CD14-positive monocyte (primary cell): ENCODE data around the gene HAX1. TPM values are rescaled to one million over a fixed set of nuclear protein-coding genes. Genes with fewer than 3 reads are reported as not detected.
"Not testable (repeated sequence)": the region's sequence is repeated elsewhere in the genome, so short reads cannot be mapped to it uniquely, and the experiment has no call there.

Experiments
- DNase-seq, 3 donors: peaks; one replicate each; pipeline ENCODE4 v3.0.0-alpha.2; 2011 to 2022
- H2AFZ ChIP-seq: 2 replicates; pipeline ENCODE4 v1.6.0; 2012; ENCODE audit warnings: mild to moderate bottlenecking, low read depth, low read length, inconsistent platforms; ENCODE audit not compliant: insufficient read depth, poor library complexity, severe bottlenecking
- H3K27ac ChIP-seq, 2 donors: 1 replicate in 1 of 2; 2 replicates in 1 of 2; pipeline ENCODE4 v1.5.1; 2012 to 2013; ENCODE audit warnings: low read length in 2 of 2, control low read depth in 1 of 2, inconsistent platforms in 1 of 2, low read depth in 1 of 2, mild to moderate bottlenecking in 1 of 2
- H3K27me3 ChIP-seq, 2 donors: one replicate each; pipeline versions ENCODE4 v1.6.0 to v1.6.1; 2011 to 2013; ENCODE audit warnings: low read length in 2 of 2; ENCODE audit not compliant: control insufficient read depth in 2 of 2, insufficient read depth in 2 of 2
- H3K36me3 ChIP-seq, 2 donors: replicated peaks in 1 of 2; 1 replicate in 1 of 2; 2 replicates in 1 of 2; pipeline versions ENCODE4 v1.5.1 to v1.6.1; 2012 to 2013; ENCODE audit warnings: low read length in 2 of 2, control low read depth in 1 of 2, inconsistent platforms in 1 of 2, mild to moderate bottlenecking in 1 of 2; ENCODE audit not compliant: insufficient read depth in 2 of 2, control insufficient read depth in 1 of 2
- H3K4me1 ChIP-seq, 2 donors: 1 replicate in 1 of 2; 2 replicates in 1 of 2; pipeline versions ENCODE4 v1.5.1 to v1.6.1; 2012 to 2013; ENCODE audit warnings: low read length in 2 of 2, control low read depth in 1 of 2, inconsistent platforms in 1 of 2, mild to moderate bottlenecking in 1 of 2, moderate library complexity in 1 of 2; ENCODE audit not compliant: insufficient read depth in 2 of 2, control insufficient read depth in 1 of 2
- H3K4me2 ChIP-seq: replicated peaks from 2 replicates; pipeline ENCODE3; 2012; ENCODE audit warnings: low read length, moderate library complexity, mild to moderate bottlenecking; ENCODE audit not compliant: poor library complexity, severe bottlenecking; ENCODE audit errors: extremely low read depth
- H3K4me3 ChIP-seq, 3 experiments: fragments of 200-600 bp in 1 of 3; sonication (generic) in 1 of 3; replicated peaks in 1 of 3; 1 replicate in 2 of 3; 2 replicates in 1 of 3; pipeline ENCODE4 v1.5.1; 2011 to 2013; ENCODE audit warnings: low read length in 3 of 3, mild to moderate bottlenecking in 3 of 3, control low read depth in 2 of 3, low read depth in 2 of 3, inconsistent platforms in 1 of 3, moderate library complexity in 1 of 3
- H3K79me2 ChIP-seq: 2 replicates; pipeline ENCODE4 v1.6.0; 2012; ENCODE audit warnings: mild to moderate bottlenecking, control low read depth, inconsistent platforms, low read length, moderate library complexity; ENCODE audit not compliant: insufficient read depth
- H3K9ac ChIP-seq: 2 replicates; pipeline ENCODE4 v1.6.0; 2017; ENCODE audit warnings: low read length, mild to moderate bottlenecking; ENCODE audit not compliant: insufficient read depth, poor library complexity, severe bottlenecking
- H3K9me3 ChIP-seq, 2 donors: replicated peaks in 1 of 2; 1 replicate in 1 of 2; 2 replicates in 1 of 2; pipeline versions ENCODE4 v1.5.1 to v1.6.1; 2012 to 2013; ENCODE audit warnings: low read length in 2 of 2, control low read depth in 1 of 2; ENCODE audit not compliant: control insufficient read depth in 1 of 2, insufficient read depth in 1 of 2
- H4K20me1 ChIP-seq: 2 replicates; pipeline ENCODE4 v1.6.0; 2012; ENCODE audit warnings: mild to moderate bottlenecking, low read length, control low read depth, moderate library complexity; ENCODE audit not compliant: insufficient read depth
- H3K27ac Mint-ChIP-seq, 7 donors: one replicate each; pipeline ENCODE4 v1.8.0; 2020; ENCODE audit warnings: mild to moderate bottlenecking in 7 of 7, mixed read lengths in 7 of 7, moderate library complexity in 6 of 7, inconsistent platforms in 2 of 7
- H3K27me3 Mint-ChIP-seq, 3 donors: one replicate each; pipeline ENCODE4 v1.8.0; 2021 to 2022; ENCODE audit warnings: low read depth in 3 of 3, mild to moderate bottlenecking in 3 of 3, mixed read lengths in 3 of 3, moderate library complexity in 3 of 3, inconsistent platforms in 1 of 3
- H3K36me3 Mint-ChIP-seq, 2 donors: one replicate each; pipeline ENCODE4 v1.8.0; 2020; ENCODE audit warnings: mixed read lengths in 2 of 2, inconsistent platforms in 1 of 2, mild to moderate bottlenecking in 1 of 2
- H3K4me1 Mint-ChIP-seq: one replicate; pipeline ENCODE4 v1.8.0; 2020; ENCODE audit warnings: mild to moderate bottlenecking, mixed read lengths
- H3K4me3 Mint-ChIP-seq, 2 donors: one replicate each; pipeline ENCODE4 v1.8.0; 2020; ENCODE audit warnings: mild to moderate bottlenecking in 2 of 2, mixed read lengths in 2 of 2, moderate library complexity in 1 of 2
- H3K9me3 Mint-ChIP-seq, 7 donors: one replicate each; pipeline ENCODE4 v1.8.0; 2020 to 2022; ENCODE audit warnings: mixed read lengths in 7 of 7, mild to moderate bottlenecking in 6 of 7, moderate library complexity in 6 of 7, inconsistent platforms in 2 of 7
- CTCF ChIP-seq: fragments of 200-600 bp; IDR thresholded peaks from one replicate; pipeline ENCODE4 v1.8.0; 2022; ENCODE audit warnings: antibody characterized with exemption, mild to moderate bottlenecking
- WGBS: methylation state at CpG from one replicate; pipeline ENCODE4 v1.1.5; 2013; ENCODE audit warnings: missing lambda C conversion rate; ENCODE audit not compliant: insufficient coverage; 5-methylcytosine and 5-hydroxymethylcytosine counted together
- intact Hi-C, 2 donors: fragments of 100-400 bp; cut with micrococcal nuclease; formaldehyde crosslinking; loops; one replicate each; pipeline versions ENCODE4 v1.15.0 to v1.15.1; 2023
- polyA plus RNA-seq, 3 donors: library from polyadenylated mRNA; depleted of rRNA in 1 of 3; unstranded in 2 of 3; stranded (reverse) in 1 of 3; fragments of 300-500 nt in 2 of 3; fragments of >200 nt in 1 of 3; fragmentation: Illumina TruSeq in 2 of 3; gene quantifications; 1 replicate in 2 of 3; 2 replicates in 1 of 3; pipeline ENCODE4 v1.2.3, GENCODE V29; 2012 to 2021

HAX1 gene
- polyA plus RNA-seq, 3 donors: 51.4 to 94.9 (median 91.7) TPM

- Histone ChIP-seq H3K36me3 (peaks cover 96 to 99% of the 10 kb centered on the region in 2 donors), H4K20me1 (peaks cover 74% of the 10 kb centered on the region), H3K79me2 (peaks cover 85% of the 10 kb centered on the region)
- intact Hi-C loops, H3K9me3 ChIP-seq, H3K4me3 Mint-ChIP-seq, H3K27me3 ChIP-seq, H3K27ac ChIP-seq, H3K9me3 Mint-ChIP-seq, H3K4me3 ChIP-seq, H3K27me3 Mint-ChIP-seq, H2AFZ ChIP-seq, H3K4me1 ChIP-seq, H3K4me2 ChIP-seq, DNase-seq, H3K9ac ChIP-seq, H3K4me1 Mint-ChIP-seq: not testable (repeated sequence)
- WGBS: 94% methylated on average over 6 of the region's 12 CpGs
- peak overlapping the region in 3 of 7 donors; percentile 27 to 71 (median 32) for H3K27ac Mint-ChIP-seq
- H3K36me3 Mint-ChIP-seq: peaks cover 81 to 93% of the 10 kb centered on the region in 2 donors
These were observed 39.3 kb upstream of the HAX1 start for GRCh38 chr1:154233127-154233526.

- Histone ChIP-seq H4K20me1 (peaks cover 76% of the 10 kb centered on the region), H3K4me3 (no peak overlapping the region), H3K79me2 (peaks cover 79% of the 10 kb centered on the region), H2AFZ (no peak overlapping the region), H3K27me3 (no peaks in the 10 kb centered on the region), H3K9me3 (no peaks in the 10 kb centered on the region), H3K36me3 (peaks cover 93 to 99% of the 10 kb centered on the region in 2 donors), H3K4me1 (no peaks in the 10 kb centered on the region), H3K9ac (no peak overlapping the region), H3K27ac (no peak overlapping the region), H3K4me2 (no peak overlapping the region)
- no peak for TF ChIP-seq CTCF
- Mint-ChIP-seq H3K9me3 (no peaks in the 10 kb centered on the region), H3K36me3 (peaks cover 83 to 99% of the 10 kb centered on the region in 2 donors), H3K4me1 (no peaks in the 10 kb centered on the region), H3K4me3 (no peak overlapping the region), H3K27ac (no peak overlapping the region), H3K27me3 (no peaks in the 10 kb centered on the region)
- WGBS: no CpG with 5 or more reads among the region's 4 CpGs
- intact Hi-C loops: no loop called here
- DNase-seq: no peak
These were observed 35.6 kb upstream of the HAX1 start for GRCh38 chr1:154236855-154237254.
